Memory B cell (primary cell): Measurements from ENCODE around the gene PDZD2.

Experiments used
- ATAC-seq: fragments of 150-1000 bp; cut with Tn5 transposase; 2 replicates; pipeline ENCODE4 v1.10.0; 2021; ENCODE audit warnings: low read depth, mild to moderate bottlenecking, moderate library complexity
- DNase-seq, 2 donors: peaks; one replicate each; pipeline ENCODE4 v3.0.0; 2022; ENCODE audit warnings: low spot score in 2 of 2
- H3K27ac Mint-ChIP-seq: one replicate; pipeline ENCODE4 v1.8.0; 2022; ENCODE audit warnings: mild to moderate bottlenecking, moderate library complexity, mixed read lengths
- H3K27me3 Mint-ChIP-seq: one replicate; pipeline ENCODE4 v1.8.0; 2022; ENCODE audit warnings: mixed read lengths
- H3K36me3 Mint-ChIP-seq: one replicate; pipeline ENCODE4 v1.8.0; 2022; ENCODE audit warnings: mild to moderate bottlenecking, mixed read lengths
- H3K4me1 Mint-ChIP-seq: one replicate; pipeline ENCODE4 v1.8.0; 2022; ENCODE audit warnings: mixed read lengths
- H3K4me3 Mint-ChIP-seq: one replicate; pipeline ENCODE4 v1.8.0; 2022; ENCODE audit warnings: mild to moderate bottlenecking, moderate library complexity, mixed read lengths
- H3K9me3 Mint-ChIP-seq: one replicate; pipeline ENCODE4 v1.8.0; 2022; ENCODE audit warnings: mixed read lengths

PDZD2 gene

DNA sequence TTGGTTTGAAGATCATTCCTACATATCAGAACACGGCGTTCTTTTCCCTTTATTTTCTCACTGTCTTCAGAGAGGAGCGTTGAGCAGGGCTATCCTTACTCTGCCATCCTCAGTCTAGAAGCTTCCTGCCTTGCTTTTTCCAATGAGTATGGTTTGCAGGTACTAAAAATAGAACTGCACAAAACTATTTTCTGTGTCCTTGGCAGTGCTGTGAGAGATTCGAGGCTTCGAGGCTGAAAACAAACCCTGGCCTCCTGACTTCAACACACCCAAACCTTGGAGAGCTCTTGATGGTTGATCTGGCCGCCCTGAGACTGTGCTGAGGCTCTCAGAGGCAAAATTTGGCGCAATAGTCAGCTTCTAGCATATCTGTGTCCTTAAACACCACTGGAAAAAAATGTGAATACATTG, 456.3 kb downstream of the PDZD2 start:
- Mint-ChIP-seq H3K9me3 (no peaks in the 10 kb centered on the region), H3K4me1 (peaks cover 4% of the 10 kb centered on the region), H3K4me3 (no peak overlapping the region), H3K36me3 (no peaks in the 10 kb centered on the region), H3K27ac (no peak overlapping the region), H3K27me3 (no peaks in the 10 kb centered on the region)
- ATAC-seq, result no peak
- DNase-seq, result no peak

- H3K27ac Mint-ChIP-seq, result no peak overlapping the region
- H3K4me3 Mint-ChIP-seq, result no peak overlapping the region
- no peaks in the 10 kb centered on the region for H3K9me3 Mint-ChIP-seq
- H3K36me3 Mint-ChIP-seq, result no peaks in the 10 kb centered on the region
- no peaks in the 10 kb centered on the region for H3K27me3 Mint-ChIP-seq
- no peak for ATAC-seq
- peaks cover 4% of the 10 kb centered on the region for H3K4me1 Mint-ChIP-seq
- DNase-seq, result no peak
These were observed 458.1 kb downstream of the PDZD2 start for GRCh38 chr5:32096891-32097595.

DNA sequence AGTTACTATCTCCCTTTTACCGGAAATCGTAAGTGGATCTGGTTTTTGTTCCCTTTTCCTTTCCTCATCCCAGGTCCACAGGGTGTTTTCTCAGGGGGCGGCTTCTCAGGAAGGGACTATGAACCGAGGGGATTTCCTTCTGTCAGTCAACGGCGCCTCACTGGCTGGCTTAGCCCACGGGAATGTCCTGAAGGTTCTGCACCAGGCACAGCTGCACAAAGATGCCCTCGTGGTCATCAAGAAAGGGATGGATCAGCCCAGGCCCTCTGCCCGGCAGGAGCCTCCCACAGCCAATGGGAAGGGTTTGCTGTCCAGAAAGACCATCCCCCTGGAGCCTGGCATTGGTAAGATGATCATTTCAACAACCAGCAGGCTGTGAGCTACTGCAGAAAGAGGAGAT, 459.4 kb downstream of the PDZD2 start:
- H3K27ac Mint-ChIP-seq, result no peak overlapping the region
- DNase-seq, result no peak
- H3K4me1 Mint-ChIP-seq, result peaks cover under 1% of the 10 kb centered on the region
- H3K27me3 Mint-ChIP-seq, result no peaks in the 10 kb centered on the region
- ATAC-seq, result no peak
- H3K36me3 Mint-ChIP-seq, result peaks cover 3% of the 10 kb centered on the region
- H3K4me3 Mint-ChIP-seq, result no peak overlapping the region
- H3K9me3 Mint-ChIP-seq, result no peaks in the 10 kb centered on the region

GRCh38 chr5:32098890-32099310, 460.0 kb downstream of the PDZD2 start:
- no peak overlapping the region for H3K4me3 Mint-ChIP-seq
- DNase-seq (no peak), ATAC-seq (no peak)
- H3K9me3 Mint-ChIP-seq, result no peaks in the 10 kb centered on the region
- H3K27me3 Mint-ChIP-seq, result no peaks in the 10 kb centered on the region
- peaks cover 3% of the 10 kb centered on the region for H3K36me3 Mint-ChIP-seq
- H3K27ac Mint-ChIP-seq, result no peak overlapping the region
- H3K4me1 Mint-ChIP-seq, result no peaks in the 10 kb centered on the region

DNA sequence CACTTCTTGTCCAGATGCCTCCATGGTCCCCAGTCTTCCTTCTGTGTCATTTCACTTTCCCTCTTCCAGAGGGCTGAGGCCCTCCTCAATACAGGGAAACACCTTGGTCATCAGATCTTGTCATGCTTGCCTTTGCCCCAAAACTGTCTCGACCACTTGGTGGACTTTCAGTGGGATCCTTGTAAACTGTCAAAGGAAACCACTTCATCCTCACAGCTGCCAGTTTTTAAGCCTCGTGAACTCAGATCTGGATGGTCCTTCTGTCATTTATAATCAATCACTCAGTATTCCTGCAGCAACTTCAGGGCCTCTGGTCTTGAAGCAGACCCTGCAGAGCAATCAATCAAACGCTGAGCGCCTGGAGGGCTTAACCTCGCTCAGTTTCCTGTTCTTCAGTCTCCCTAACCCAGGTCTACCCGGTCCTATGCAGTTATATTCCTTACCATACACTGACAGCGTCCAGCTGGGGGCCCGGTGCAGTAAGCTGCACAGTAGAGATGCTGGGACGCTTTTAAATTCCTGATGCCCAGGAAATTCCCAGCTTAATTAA, 460.6 kb downstream of the PDZD2 start:
- Mint-ChIP-seq H3K4me1 (no peaks in the 10 kb centered on the region), H3K4me3 (no peak overlapping the region), H3K36me3 (peaks cover 3% of the 10 kb centered on the region), H3K27me3 (no peaks in the 10 kb centered on the region), H3K9me3 (no peaks in the 10 kb centered on the region), H3K27ac (no peak overlapping the region)
- ATAC-seq (no peak), DNase-seq (no peak)

DNA sequence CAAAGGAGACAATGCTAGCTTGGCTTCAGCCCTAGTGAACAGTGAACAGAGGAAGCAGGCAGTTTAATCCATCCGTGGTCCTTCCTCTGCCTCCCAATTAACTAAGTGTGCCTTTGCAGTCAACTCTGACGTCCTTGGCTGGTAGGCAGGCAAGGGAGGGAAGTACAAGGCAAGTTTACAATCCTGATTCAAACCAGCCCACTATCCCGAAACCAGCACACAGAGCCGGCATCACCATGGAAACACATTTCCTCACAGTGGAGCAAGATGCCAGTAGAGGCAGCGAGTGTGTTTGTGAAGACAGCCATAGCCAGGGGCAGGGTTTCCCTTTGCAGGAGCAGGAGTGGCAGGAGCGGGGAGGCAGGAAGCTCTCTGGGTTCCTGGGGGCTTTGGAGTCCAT, 461.3 kb downstream of the PDZD2 start:
- H3K4me1 Mint-ChIP-seq, result no peaks in the 10 kb centered on the region
- no peaks in the 10 kb centered on the region for H3K27me3 Mint-ChIP-seq
- no peak for DNase-seq
- no peaks in the 10 kb centered on the region for H3K9me3 Mint-ChIP-seq
- H3K27ac Mint-ChIP-seq, result no peak overlapping the region
- no peak for ATAC-seq
- peaks cover 6% of the 10 kb centered on the region for H3K36me3 Mint-ChIP-seq
- H3K4me3 Mint-ChIP-seq, result no peak overlapping the region

- H3K27ac Mint-ChIP-seq, result no peak overlapping the region
- H3K4me3 Mint-ChIP-seq, result no peak overlapping the region
- H3K4me1 Mint-ChIP-seq, result no peaks in the 10 kb centered on the region
These were observed 461.9 kb downstream of the PDZD2 start for GRCh38 chr5:32100691-32101302.

GRCh38 chr5:32102254-32102986, 463.5 kb downstream of the PDZD2 start:
- H3K27ac Mint-ChIP-seq, result no peak overlapping the region
- DNase-seq, result no peak
- no peaks in the 10 kb centered on the region for H3K27me3 Mint-ChIP-seq
- H3K4me3 Mint-ChIP-seq, result no peak overlapping the region
- no peak for ATAC-seq
- H3K4me1 Mint-ChIP-seq, result no peaks in the 10 kb centered on the region
- H3K9me3 Mint-ChIP-seq, result no peaks in the 10 kb centered on the region
- peaks cover 10% of the 10 kb centered on the region for H3K36me3 Mint-ChIP-seq

More at GRCh38 chr5:32100691-32101302, 461.9 kb downstream of the PDZD2 start:
- Mint-ChIP-seq H3K36me3 (peaks cover 6% of the 10 kb centered on the region), H3K9me3 (no peaks in the 10 kb centered on the region), H3K27me3 (no peaks in the 10 kb centered on the region)
- DNase-seq (no peak), ATAC-seq (no peak)

DNA sequence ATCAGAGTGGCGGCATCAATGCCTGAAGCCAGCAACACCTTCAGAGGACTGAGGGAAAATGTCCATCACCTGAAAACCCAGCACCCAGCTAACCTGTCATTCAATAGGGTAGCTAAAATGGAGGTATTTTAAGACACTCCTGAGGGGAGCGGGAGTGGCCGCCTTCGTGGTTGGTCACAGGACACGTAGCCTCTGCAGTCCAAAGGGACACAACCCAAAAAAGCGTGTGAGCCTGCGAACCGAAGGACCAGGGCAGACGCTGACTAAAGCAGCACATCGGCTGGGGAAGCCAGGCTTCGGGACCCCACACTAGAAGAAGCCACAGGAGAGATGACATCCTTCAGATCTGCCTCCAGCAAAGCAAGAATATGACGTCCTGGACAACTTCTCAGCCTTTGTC, 464.6 kb downstream of the PDZD2 start:
- Mint-ChIP-seq H3K27ac (no peak overlapping the region), H3K4me1 (no peaks in the 10 kb centered on the region), H3K27me3 (no peaks in the 10 kb centered on the region), H3K4me3 (no peak overlapping the region), H3K36me3 (peaks cover 12% of the 10 kb centered on the region), H3K9me3 (no peaks in the 10 kb centered on the region)
- ATAC-seq (no peak), DNase-seq (no peak)

- H3K36me3 Mint-ChIP-seq, result peaks cover 34% of the 10 kb centered on the region
- no peaks in the 10 kb centered on the region for H3K9me3 Mint-ChIP-seq
- no peaks in the 10 kb centered on the region for H3K4me1 Mint-ChIP-seq
- DNase-seq, result no peak
- no peak for ATAC-seq
- no peak overlapping the region for H3K27ac Mint-ChIP-seq
- H3K4me3 Mint-ChIP-seq, result no peak overlapping the region
- no peaks in the 10 kb centered on the region for H3K27me3 Mint-ChIP-seq
These were observed 468.4 kb downstream of the PDZD2 start for GRCh38 chr5:32107291-32107690.

DNA sequence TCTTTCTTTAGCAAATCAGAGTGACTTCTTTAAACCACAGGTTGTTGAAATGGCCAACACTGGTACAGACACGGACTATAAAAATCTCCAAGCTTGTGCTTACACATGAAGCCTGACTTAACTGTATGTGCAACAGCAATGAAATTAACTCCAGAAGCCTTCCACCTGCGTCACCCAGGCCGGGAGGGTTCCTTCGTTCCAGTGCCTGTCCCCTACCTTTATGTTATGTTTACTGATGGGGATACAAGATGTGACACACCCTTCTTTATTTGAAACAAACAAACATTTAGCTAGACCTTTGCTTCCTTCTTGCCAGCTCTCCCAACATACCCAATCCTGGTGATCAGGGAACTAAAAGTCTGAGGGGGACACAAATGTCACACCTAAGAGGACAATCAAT, 469.2 kb downstream of the PDZD2 start:
- H3K4me3 Mint-ChIP-seq, result no peak overlapping the region
- peaks cover 35% of the 10 kb centered on the region for H3K36me3 Mint-ChIP-seq

GRCh38 chr5:32109236-32109635, 470.3 kb downstream of the PDZD2 start:
- ATAC-seq (no peak), DNase-seq (no peak)
- H3K27me3 Mint-ChIP-seq, result no peaks in the 10 kb centered on the region
- H3K9me3 Mint-ChIP-seq, result no peaks in the 10 kb centered on the region
- H3K4me1 Mint-ChIP-seq, result no peaks in the 10 kb centered on the region
- H3K36me3 Mint-ChIP-seq, result peaks cover 35% of the 10 kb centered on the region
- no peak overlapping the region for H3K27ac Mint-ChIP-seq
- no peak overlapping the region for H3K4me3 Mint-ChIP-seq

More for the DNA sequence above, 469.2 kb downstream of the PDZD2 start:
- Mint-ChIP-seq H3K27me3 (no peaks in the 10 kb centered on the region), H3K9me3 (no peaks in the 10 kb centered on the region), H3K27ac (no peak overlapping the region), H3K4me1 (no peaks in the 10 kb centered on the region)
- ATAC-seq, result no peak
- no peak for DNase-seq

DNA sequence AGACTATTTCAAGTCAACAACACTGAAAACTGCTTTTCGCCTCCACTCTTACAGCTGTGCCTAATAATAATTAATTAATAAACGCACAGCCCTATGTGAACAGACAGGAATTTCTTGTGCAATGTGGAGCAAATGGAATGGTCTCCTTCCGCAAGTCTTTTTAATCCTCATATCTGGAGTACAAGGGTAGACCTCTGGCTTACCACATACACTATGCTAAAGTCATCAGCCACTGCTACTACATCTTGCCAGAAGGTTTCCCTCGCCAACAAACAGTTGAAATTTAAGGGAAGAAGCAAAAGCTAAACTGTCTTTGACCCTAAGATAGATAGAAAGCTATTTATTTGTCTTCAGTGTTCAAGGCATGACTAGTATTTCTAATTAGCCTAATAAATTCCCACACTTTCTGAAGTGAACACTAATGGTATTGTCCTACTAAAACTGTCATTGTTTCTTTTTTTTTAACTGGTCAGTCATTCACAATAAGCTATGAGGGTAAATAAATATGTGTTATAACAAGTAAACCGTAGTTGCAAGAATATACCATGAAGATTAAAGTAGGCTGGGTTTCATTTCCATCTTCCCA, 471.3 kb downstream of the PDZD2 start:
- ATAC-seq, result no peak
- Mint-ChIP-seq H3K4me1 (no peaks in the 10 kb centered on the region), H3K4me3 (no peak overlapping the region), H3K9me3 (no peaks in the 10 kb centered on the region), H3K27ac (no peak overlapping the region), H3K36me3 (peaks cover 32% of the 10 kb centered on the region), H3K27me3 (no peaks in the 10 kb centered on the region)
- DNase-seq, result no peak

DNA sequence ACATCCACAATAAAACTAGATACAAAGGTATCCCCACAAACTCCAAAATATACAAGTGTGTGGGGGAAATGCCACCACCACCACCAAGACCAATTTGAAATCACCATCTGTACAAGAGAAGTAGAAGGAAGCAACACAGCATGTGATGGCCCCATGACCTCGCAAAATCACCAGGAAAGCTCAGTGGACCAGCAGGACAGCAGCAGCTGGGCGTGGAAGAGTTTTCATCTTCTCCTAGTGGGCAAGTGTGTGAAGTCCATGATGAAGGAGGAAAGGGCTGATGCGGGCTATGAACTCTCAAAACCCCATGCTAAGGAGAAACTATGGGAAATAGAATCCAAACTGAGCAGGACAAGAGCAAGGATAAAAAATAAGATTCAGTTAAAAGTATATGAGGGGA, 477.1 kb downstream of the PDZD2 start:
- H3K9me3 Mint-ChIP-seq, result no peaks in the 10 kb centered on the region
- H3K27me3 Mint-ChIP-seq, result no peaks in the 10 kb centered on the region
- H3K36me3 Mint-ChIP-seq, result peaks cover 32% of the 10 kb centered on the region
- ATAC-seq, result no peak
- H3K4me3 Mint-ChIP-seq, result no peak overlapping the region
- H3K4me1 Mint-ChIP-seq, result peaks cover 3% of the 10 kb centered on the region
- H3K27ac Mint-ChIP-seq, result peak overlapping the region; percentile 4
- no peak for DNase-seq
